ENCODE data around the gene BCKDHB.
"Not testable (repeated sequence)": the region's sequence is repeated elsewhere in the genome, so short reads cannot be mapped to it uniquely, and the experiment has no call there.

Gene BCKDHB

GRCh38 chr6:80287607-80288006, 181.1 kb downstream of the BCKDHB start:
- Histone ChIP-seq H3K9me3 (no peaks in the 10 kb centered on the region), H3K27me3 (no peaks in the 10 kb centered on the region), H3K4me3 (ENCODE audit: low read depth in 1 of 2, low read length in 1 of 2) (no peak overlapping the region), H3K4me1 (ENCODE audit: control insufficient read depth in 1 of 2, insufficient read depth in 1 of 2, low read depth in 1 of 2, low read length in 1 of 2) (no peaks in the 10 kb centered on the region), H3K36me3 (no peaks in the 10 kb centered on the region), H3K27ac (no peak overlapping the region)
- TF ChIP-seq CTCF (IDR thresholded peaks at IDR 0.05) = no peak

- no peaks in the 10 kb centered on the region for H3K36me3 ChIP-seq
- H3K4me3 ChIP-seq (ENCODE audit: low read depth in 1 of 2, low read length in 1 of 2) = no peak overlapping the region
- no peak overlapping the region for H3K27ac ChIP-seq
- no peaks in the 10 kb centered on the region for H3K4me1 ChIP-seq (ENCODE audit: control insufficient read depth in 1 of 2, insufficient read depth in 1 of 2, low read depth in 1 of 2, low read length in 1 of 2)
- no peaks in the 10 kb centered on the region for H3K9me3 ChIP-seq
- H3K27me3 ChIP-seq = no peaks in the 10 kb centered on the region
- no peak for TF ChIP-seq CTCF (IDR thresholded peaks at IDR 0.05)
Measured at GRCh38 chr6:80289727-80290126, 183.3 kb downstream of the BCKDHB start.

- H3K4me1 ChIP-seq (ENCODE audit: control insufficient read depth in 1 of 2, insufficient read depth in 1 of 2, low read depth in 1 of 2, low read length in 1 of 2); H3K4me3 ChIP-seq (ENCODE audit: low read depth in 1 of 2, low read length in 1 of 2); H3K9me3 ChIP-seq; H3K36me3 ChIP-seq; H3K27me3 ChIP-seq; H3K27ac ChIP-seq: not testable (repeated sequence)
Measured at GRCh38 chr6:80294531-80294930, 188.1 kb downstream of the BCKDHB start.

GRCh38 chr6:80302716-80303115, 196.2 kb downstream of the BCKDHB start:
- H3K27ac ChIP-seq = no peak overlapping the region
- no peak for TF ChIP-seq CTCF (IDR thresholded peaks at IDR 0.05)
- H3K4me1 ChIP-seq (ENCODE audit: control insufficient read depth in 1 of 2, insufficient read depth in 1 of 2, low read depth in 1 of 2, low read length in 1 of 2) = no peaks in the 10 kb centered on the region
- H3K4me3 ChIP-seq (ENCODE audit: low read depth in 1 of 2, low read length in 1 of 2) = no peak overlapping the region
- H3K27me3 ChIP-seq = no peaks in the 10 kb centered on the region
- no peaks in the 10 kb centered on the region for H3K36me3 ChIP-seq
- no peaks in the 10 kb centered on the region for H3K9me3 ChIP-seq

- Histone ChIP-seq H3K9me3 (no peaks in the 10 kb centered on the region), H3K27me3 (no peaks in the 10 kb centered on the region), H3K27ac (no peak overlapping the region), H3K4me1 (ENCODE audit: control insufficient read depth in 1 of 2, insufficient read depth in 1 of 2, low read depth in 1 of 2, low read length in 1 of 2) (no peaks in the 10 kb centered on the region), H3K4me3 (ENCODE audit: low read depth in 1 of 2, low read length in 1 of 2) (no peak overlapping the region), H3K36me3 (no peaks in the 10 kb centered on the region)
- no peak for TF ChIP-seq CTCF (IDR thresholded peaks at IDR 0.05)
Measured at GRCh38 chr6:80304014-80304413, 197.5 kb downstream of the BCKDHB start.

GRCh38 chr6:80314531-80314930, 208.1 kb downstream of the BCKDHB start:
- TF ChIP-seq CTCF (IDR thresholded peaks at IDR 0.05) = no peak
- Histone ChIP-seq H3K4me3 (ENCODE audit: low read depth in 1 of 2, low read length in 1 of 2) (no peak overlapping the region), H3K27me3 (no peaks in the 10 kb centered on the region), H3K36me3 (no peaks in the 10 kb centered on the region), H3K9me3 (no peaks in the 10 kb centered on the region), H3K4me1 (ENCODE audit: control insufficient read depth in 1 of 2, insufficient read depth in 1 of 2, low read depth in 1 of 2, low read length in 1 of 2) (no peaks in the 10 kb centered on the region), H3K27ac (no peak overlapping the region)

Data from neutrophil (primary cell).